NCI-H128 (cell line): ENCODE results near the gene CLCN3.
A peak's percentile ranks its signal among the peaks of the same experiment; 100 is the strongest.
"Not testable (repeated sequence)": the region's sequence is repeated elsewhere in the genome, so short reads cannot be mapped to it uniquely, and the experiment has no call there.

Experiments
- DNase-seq: peaks from one replicate; lab custom pipeline; 2025; ENCODE audit not compliant: unreplicated experiment; lab: John Stamatoyannopoulos, UW

The CLCN3 gene

DNA sequence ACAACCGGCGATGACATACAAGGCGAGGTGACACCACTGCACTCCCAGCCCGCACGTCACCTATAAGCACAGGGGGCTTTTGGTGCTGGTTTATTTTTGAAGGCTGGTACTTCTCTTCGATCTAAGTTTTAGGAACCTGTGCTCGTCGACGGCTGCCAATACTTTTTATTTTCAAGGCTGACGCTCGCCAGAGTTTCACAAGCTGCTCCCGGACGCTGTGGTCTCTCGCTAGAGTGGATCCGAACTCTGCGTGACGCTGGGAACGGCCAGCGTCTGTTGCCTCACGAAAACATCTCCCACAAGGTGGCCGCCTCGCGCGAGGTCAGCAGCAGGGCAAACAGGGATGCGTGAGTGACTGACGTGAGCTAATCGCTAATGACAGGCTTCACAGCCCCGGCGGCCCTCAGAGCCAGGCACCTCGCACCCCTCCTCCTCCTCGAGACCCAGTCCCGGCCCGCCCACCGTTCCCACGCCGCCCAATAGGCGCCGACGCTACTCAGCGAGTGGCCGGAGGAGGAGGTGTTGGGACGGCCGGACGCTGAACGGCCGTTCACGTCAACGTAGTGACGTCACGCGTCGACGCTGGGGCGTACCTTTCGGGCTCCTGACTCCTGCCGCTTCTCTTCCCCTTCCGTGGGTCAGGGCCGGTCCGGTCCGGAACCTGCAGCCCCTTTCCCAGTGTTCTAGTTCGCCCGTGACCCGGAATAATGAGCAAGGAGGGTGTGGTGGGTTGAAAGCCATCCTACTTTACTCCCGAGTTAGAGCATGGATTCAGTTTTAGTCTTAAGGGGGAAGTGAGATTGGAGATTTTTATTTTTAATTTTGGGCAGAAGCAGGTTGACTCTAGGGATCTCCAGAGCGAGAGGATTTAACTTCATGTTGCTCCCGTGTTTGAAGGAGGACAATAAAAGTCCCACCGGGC, at the start of gene CLCN3:
TSS of gene CLCN3 (plus strand) at position 621 of the 922 bp plus-strand sequence. CDS start 15,351 bp downstream, outside the sequence.
- peak; percentile 84 for DNase-seq

DNA sequence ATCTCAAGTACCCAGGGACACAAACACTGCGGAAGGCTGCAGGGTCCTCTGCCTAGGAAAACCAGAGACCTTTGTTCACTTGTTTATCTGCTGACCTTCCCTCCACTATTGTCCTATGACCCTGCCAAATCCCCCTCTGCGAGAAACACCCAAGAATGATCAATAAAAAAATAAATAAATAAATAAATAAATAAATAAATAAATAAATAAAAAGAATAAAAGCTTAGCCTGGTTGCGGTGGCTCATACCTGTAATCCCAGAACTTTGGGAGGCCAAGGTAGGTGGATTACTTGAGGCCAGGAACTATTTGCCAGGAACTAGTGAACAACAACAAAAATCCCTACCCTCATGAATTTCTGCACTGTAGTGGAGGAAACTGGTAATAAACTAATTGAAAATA, 49.4 kb upstream of the CLCN3 start:
- DNase-seq = not testable (repeated sequence)

DNA sequence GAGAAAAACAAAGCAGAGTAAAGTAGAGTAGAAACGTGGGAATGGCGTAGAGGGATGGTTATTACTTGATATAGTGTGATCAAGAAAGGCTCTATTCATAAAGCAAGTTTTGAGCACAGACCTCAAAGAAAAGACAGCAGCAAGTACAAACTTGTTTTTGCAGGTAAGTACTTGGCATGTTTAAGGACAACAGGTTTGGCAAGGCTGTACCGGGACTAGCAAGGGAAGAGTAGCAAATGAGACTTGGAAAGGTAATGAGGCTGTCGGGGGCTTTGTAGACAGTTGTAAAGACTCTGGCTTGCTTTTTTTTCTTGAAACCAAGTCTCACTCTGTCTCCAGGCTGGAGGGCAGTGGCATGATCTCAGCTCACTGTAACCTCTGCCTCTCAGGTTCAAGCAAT, 48.9 kb upstream of the CLCN3 start:
- no peak for DNase-seq

DNA sequence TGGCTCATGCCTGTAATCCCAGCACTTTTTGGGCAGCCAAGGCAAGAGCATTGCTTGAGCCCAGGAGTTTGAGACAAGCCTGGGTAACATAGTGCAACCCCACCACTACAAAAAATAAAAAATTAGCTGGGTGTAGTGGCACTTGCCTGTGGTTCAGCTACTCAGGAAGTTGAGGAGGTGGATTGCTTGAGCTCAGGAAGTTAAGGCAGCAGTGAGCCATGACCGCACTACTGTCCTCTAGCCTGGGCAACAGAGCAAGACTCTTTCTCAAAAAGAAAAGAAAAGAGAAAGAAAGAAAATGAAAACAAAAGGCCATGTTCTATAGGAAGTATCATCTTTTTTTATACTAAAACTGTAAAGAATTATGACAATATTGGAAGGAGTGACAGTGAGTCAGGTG, 46.5 kb upstream of the CLCN3 start:
- DNase-seq = no peak

DNA sequence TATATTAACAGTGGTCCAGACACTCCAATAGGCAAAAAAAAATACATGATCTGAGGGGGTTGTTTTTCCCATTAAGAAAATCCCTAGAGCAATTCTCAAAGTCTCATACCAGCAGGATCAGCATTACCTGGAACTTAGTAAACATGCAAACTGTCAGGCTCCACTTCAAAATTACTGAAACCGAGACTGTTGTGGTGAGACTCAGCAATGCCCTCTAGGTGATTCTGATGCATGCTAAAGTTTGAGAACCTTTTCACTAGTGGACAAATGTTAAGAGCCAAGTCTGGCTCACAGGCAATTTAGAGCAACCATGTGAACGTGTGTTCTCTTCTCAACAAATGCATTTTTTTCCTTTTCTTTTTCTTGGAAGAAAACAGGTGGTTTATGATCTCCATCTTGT, 38.2 kb upstream of the CLCN3 start:
- no peak for DNase-seq

DNA sequence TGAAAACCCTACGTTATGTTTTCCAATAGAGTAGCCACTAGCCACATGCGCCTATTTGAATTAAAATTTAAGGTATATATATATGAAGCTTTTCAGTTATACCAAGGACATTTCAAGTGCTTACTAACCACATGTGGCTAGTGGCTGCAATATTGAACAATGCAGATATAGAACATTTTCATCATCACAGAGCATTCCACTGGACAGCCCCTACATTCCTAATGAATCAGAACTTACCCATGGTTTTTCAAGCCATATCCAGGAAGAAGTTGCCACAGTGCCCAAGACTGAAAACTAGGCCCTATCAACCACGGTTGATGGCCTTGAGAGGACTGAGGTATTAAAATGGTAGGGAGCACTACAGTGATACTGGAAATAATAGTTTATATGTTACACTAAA, 37.7 kb upstream of the CLCN3 start:
- no peak for DNase-seq

DNA sequence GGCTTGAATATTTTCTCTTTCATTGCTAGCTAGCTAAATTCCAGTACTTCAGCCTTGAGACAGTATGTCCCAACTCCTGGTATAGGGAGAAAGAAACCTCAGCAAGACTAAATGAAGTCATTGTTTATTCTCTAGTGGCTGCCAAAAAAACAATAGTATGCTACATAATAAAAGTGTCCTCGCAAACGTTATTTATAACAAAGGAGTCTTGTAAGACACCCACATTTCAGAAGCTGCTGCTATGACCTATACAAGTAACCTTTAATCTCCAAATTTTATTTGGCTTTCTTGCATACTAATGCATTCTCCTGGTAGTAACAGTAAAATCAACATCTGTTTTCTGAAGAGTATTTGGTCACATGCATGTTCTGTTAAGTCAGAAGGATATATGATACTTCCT, 36.8 kb upstream of the CLCN3 start:
- no peak for DNase-seq

DNA sequence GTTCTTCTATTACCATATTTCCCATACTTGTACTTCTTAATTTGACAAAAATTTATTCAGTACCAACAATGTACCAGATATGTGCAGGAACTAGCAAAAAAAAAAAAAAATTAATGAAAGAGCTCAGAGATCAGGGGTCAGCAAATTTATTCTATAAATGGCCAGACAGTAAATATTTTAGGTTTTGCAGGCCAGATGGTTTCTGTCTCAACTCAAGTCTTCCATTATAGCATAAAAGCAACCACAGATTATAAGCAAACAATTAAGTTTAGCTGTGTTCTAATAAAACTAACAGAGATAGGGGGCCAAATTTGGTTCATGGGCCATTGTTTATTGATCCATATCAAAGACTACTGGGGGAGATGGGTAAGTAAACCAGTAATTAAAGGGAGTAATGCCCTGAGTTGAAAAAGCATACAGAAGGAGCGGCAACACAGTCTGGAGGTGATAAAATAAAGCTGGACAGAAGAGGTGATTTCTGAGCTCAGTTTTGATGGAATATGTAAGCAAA, 27.3 kb upstream of the CLCN3 start:
- no peak for DNase-seq

DNA sequence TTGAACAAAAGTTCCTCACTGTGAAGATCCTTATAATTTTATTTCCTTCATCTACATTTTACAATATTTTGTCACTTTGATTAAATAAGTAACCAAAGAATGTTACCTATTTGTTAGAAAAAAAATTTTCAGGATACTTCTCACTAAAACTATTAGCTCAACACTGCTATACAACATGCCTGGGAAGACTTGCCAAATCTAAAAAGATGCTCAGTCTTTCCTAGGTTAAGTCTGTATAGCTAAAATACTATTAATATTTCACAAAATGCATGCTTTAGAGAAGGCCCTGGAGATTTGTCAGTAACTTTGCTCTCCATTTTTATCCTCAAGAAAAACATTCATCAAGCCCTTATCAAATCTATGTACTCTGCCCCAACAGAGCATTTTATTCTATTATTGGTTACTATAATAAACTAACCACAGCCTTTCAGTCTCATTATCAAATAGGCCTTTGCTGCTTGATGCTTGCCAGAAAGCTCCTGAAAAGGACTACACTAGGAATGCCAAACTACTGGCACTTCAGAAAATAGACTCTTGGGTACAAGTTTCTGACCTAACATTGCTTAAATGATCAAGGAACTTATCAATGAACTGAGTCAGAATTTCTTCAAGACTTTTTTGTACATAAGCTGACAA, 25.7 kb upstream of the CLCN3 start:
- no peak for DNase-seq

DNA sequence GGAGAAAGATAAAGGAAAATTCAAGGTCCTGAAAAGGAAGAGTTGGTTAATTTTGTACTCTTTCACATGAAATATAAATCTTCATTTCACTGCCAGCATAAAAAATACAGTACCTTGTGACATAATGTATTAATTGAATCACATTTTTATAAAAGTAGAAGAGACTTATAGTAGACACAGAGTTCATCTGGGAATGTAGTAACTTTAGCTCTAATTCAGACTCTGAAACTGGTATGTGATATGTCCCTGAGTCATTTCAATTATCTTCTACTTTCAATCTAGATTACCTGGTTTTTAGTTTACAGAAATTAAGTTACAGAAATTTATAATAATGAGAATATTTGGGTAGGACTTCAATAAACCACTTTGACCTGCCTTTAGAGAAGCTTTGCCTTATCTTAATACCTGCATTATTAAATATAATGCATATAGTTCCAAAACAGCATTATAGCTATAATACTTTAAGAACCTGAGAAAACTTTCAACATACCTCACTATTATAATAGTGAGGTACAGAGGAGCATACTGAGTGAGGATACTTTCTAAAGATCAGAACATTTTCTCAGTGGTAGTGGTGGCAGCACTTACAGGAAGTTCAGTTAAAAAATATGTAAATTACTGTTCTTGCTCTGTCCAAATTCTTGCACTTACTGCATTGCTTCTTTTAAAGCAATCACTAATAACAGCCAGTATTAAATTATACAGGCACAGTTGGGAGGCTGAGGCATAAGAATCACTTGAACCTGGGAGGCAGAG, 19.2 kb upstream of the CLCN3 start:
- no peak for DNase-seq

DNA sequence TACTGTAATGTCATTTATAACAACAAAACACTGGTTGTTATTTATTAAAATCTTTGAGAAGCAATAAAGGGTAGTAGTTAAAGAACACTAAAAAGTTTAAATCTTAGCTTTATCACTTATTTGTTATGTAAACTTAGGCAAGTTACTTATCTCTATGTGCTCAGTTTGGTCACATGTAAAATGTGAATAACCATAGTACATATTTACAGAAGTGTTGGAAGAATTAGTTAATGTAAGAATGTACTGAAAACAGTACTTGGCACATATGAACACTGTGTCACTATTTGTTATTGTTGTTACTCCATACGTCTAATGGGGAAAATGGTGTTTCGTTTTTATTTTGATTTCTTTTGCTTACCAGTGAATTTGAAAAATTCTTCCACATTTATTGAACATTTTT, 17.1 kb upstream of the CLCN3 start:
- DNase-seq = no peak

DNA sequence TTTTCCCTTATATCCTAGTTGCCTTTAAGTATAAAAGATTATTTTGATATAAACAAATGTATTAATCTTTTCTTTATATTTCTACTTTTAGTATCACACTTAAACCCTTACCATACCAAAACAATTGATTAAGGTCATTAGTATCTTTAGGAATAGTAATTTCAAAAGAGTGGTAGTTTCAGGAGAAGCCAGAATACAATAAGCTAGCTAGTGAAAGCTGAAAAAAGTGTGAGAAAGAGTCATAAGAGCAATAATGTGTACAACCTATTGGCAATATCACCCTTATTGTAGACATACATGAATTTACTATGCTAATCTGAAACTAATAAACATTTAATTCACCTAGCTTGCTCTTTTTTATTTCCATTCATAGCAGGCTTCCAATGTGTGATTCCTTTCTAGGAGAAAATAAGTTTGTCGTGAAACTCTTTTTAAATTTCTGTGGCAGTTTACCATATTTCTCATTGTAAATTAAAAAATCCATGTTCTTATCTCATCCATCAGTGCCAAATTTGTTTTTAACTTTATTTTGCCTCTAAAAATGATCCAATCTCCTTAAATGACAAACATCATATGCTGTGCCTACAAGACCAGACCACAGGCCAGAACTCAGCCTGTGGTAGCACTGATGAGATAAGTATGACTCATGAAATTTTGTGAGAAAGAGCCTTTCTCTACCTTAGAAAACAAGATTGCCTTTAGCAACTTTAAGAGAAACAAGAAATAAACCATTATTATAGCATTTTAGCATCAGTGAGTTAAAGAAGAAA, 16.1 kb upstream of the CLCN3 start:
- no peak for DNase-seq

DNA sequence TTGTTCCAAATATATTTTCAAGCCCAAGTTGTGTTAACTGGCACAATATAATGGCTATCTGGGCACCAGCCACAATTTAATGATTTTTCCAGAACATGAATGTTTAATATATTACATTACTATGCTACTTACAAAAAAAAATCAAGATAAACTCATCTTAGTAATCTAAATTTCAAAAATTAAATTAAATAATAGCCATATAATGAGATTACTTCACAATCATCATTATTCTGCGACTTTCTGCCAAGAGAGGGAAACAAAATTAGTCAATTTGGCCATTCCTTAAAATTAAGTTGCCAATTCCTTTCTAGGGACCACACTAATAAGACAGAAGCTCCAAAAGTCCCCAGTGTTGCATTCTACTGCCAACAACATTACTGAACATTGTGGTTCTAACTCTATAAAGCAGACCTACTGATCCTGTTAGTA, 15.5 kb upstream of the CLCN3 start:
- DNase-seq = no peak

DNA sequence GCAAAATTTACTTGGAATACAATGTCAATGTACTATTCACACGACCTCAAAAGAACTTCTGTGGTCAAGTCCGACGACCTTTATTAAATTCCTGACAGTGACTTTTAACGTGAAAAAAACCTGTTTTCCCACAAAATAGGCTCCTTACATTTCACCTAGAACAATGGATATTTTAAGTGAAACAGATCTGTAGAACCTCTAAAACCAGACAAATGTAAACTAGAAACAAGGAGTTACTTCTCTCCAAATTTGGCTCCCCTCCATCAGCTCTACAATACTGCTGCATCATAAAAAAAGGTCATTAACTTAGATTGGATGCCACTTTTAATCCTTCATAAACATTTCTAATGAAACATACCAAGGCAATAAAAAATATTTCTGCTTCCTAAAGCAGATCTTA, 9.2 kb upstream of the CLCN3 start:
- no peak for DNase-seq

DNA sequence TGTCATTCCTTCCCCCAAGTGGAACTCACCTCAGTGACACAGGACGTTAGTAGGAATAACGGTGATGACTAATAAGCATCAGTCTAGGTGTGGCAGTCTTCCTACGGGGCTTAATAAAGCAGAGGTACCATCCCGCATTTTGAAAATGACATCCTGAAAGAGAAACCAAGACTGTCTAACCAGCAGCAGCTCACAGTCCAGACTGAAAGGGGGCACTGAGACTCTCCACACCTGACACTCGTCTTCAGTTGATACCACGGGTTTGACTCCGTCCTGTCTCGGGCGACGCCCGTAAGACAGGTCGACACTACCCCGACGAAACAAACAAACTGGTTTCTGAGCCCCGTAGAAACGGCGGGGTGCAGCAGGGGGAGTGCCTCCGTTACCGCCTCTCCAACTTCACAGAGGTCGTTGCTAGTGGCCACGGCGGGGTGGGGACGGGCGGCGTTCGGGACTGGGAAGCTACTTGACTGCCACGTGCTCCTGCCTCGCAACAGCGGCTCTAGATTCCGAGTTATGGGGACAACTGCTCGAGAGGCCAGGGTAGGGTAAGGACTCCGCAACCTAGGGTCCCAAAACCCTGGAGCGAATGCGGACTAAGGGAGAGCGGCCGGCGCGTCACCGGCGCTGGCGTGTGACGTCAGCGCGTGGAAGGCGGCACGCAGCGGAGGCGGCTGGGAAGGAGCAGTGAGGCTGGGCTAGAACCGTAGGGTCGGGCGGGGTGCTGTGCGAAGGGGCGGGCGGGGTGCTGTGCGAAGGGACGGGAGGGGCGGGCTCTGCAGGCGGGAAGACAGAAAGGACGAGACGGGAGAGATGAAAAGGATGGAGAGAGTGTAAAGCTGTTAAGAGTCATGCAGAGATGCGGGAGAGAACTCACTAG, 8.1 kb upstream of the CLCN3 start, which contains the start of gene NEK1:
TSS of gene NEK1 (minus strand) at position 593 of the 880 bp plus-strand sequence. CDS start 9,953 bp downstream, outside the sequence.
- DNase-seq = peak; percentile 55

DNA sequence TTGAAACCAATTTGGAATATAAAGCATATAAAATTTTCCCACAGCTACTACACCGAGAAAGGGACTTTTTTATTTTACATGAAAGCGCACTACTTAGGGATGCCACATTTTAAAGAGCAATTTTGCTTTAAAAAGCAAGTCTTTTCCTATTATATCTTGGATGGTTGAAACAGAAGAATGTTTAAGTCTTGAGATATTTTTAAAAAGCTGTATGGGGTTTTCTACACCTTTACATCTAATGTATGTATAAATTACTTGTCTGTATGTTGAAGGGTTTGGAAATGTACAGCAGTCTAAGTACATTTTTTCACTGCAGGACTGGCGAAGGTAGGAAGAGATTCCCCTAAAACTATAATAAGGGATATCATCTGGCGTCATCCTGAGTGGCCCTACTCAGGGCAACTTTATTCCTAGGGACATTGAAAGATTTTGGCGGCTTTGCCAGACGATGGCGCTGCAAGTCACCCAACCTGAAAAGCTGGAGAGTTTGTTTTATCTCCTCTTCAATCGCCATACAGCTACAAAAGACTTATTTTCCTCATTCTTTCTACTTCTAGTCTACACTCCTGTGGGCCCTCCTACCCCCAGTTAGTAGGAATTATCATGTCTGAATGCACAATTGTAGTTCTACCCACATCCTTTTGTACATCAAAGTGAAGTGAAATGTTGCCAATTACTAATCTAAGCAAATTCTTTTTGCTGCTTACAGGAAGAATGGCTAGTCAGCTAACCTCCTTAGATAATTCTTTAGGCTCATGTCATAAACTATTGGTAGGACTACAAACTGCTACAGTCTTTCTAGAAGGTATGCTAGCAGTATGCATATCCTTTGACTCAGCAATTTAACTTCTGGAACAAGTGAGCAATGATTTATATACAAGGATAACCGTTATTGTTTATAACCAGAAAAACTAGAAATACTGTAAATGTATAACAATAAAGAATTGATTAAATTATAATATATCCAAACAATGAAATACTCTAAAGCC, 7.2 kb upstream of the CLCN3 start:
- peak; percentile 34 for DNase-seq

DNA sequence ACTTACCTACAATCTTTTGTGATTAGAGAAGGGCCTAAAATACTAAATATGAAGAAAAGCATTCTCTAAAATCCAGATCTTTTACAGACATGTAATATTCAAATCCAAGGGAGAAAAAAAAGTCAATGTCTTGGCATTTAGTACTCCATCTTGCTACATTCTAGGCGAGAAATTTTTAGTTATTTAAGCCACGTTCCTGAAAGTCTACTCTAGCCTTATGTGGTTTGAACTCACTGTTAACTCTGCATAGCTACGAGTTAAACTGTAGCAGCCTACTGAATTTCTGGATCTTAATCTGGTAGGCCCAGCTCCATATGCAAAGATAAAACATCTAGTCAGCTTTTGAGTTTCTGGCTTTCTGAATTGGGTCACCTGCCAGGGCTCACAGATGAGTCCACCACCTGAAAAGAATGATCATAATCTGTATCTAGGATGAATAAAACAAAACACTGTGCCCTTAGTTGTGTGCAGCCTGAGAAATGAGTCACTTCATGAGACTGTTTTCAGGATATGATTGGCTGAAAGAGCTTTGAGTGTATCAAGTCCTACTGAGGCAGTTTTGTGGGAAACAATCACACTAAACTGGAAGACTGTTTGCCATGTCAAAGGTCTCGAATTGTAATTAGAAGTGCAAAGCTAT, 4.8 kb upstream of the CLCN3 start:
- DNase-seq = no peak

DNA sequence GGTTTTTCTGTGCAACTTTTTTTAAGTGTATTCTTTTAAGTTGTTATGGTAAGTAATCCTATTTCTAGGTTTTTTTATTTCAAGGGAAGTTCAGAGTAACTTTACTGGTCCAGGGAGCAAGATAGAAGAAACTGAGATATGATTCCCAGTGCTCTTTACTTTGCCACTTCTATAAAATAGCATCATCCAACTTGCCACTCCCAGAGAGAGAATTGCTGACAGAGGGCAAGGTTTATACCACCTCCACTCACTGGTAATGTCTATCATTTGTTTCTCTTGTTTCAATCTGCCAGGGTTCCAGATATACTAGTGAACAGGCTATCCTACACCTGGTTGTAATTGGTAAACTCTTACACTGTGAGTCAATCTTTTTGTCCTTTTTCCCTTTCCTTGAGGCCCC, 3.5 kb upstream of the CLCN3 start:
- no peak for DNase-seq
